ENCODE data around the gene LRSAM1.

The LRSAM1 gene

GRCh38 chr9:127428348-127428747 is 23.0 kb upstream of the LRSAM1 start:
- DNase-seq: no peak

GRCh38 chr9:127430415-127430814 is 20.9 kb upstream of the LRSAM1 start:
- DNase-seq: no peak

- DNase-seq: no peak
Measured at GRCh38 chr9:127437497-127438264, 13.6 kb upstream of the LRSAM1 start.

DNA sequence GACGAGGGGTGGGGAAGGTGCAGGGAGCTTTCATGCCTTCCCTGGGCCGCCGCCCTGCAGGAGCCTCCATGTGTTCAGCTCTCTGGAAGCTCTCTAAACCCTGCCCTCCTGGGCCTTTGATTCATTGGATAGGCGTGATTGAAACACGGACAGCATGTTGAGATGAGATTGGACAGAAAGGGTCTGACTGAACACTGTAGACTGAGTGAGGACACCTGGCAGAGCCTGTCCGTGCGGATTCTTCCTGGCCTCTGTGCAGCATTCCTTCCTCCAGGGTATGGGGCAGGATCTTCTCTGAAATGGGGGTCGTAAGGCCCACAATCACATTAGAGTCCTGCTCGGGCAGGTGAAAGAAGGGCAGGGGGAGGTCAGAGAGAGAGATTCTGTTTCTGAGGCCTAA is 12.9 kb upstream of the LRSAM1 start:
- no peak for DNase-seq

- no peak for DNase-seq
Measured at GRCh38 chr9:127444283-127444920, 6.9 kb upstream of the LRSAM1 start.

DNA sequence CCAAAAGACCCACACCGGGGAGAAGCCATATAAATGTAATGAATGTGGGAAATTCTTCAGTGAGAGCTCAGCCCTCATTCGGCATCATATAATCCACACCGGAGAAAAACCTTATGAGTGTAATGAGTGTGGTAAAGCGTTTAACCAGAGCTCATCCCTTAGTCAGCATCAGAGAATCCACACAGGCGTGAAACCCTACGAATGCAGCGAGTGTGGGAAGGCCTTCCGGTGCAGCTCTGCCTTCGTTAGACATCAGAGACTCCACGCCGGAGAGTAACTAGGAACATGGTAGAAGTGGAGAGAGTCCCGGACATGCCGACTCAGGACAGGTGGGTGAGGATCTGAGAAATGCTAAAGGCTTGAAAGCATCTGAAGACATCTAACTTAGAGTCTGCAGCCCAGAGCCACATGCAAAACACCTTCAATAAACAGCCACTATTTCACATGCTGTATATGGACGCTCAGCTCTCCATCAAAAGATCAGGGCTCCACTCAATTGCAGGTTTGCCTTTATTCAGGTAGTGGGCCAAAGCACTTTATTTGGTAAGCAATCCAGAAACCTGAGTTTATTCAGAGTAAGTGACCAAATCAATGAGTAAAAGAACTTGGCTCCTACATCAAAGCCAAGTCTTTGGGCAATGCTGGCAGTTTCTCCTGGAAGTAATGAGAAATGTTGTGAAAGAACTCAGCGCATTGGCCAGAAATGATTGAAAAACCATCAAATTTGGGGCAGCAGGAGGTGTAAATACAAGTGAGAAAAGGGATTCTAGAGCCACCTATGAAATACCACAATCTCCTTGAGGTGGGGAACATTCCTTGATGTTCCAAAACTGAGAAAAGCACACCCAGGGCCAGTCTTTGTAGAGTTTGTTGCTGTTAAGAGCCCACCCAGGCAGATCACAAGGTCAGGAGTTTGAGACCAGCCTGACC is 6.1 kb upstream of the LRSAM1 start:
- no peak for DNase-seq

DNA sequence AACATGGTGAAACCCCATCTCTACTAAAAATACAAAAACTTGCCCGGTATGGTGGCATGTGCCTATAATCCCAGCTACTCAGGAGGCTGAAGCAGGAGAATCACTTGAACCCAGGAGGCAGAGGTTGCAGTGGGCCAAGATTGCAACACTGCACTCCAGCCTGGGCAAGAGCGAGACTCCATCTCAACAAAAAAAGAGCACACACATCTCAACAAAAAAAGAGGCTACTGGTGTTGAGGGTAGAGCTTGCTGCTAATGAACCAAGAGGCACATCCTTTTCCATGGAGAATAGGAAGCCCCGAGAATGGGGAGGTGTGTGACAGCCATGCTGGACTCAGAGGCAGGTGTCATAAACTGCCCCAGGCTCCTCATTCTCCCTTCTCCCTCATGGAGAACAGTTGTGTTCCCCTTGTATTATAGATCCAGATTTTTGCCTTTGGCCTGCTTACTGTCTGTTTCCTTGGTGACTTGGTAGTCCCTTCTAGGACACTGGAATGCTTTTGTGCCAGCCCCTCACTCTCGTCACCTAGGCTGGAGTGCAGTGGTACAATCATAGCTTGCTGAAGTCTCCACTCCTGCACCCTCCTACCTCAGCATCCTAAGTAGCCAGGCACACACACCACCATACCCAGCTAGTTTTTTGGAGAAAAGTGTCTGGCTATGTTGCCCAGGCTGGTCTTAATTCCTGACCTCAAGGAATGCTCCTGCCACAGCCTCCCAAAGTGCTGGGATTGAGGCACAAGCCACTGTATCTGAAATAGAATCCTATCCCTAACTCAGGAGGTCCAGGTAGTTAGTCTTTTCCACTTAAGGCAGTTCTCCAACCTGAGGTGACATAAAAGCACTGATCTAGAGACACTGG is 5.2 kb upstream of the LRSAM1 start:
- no peak for DNase-seq

DNA sequence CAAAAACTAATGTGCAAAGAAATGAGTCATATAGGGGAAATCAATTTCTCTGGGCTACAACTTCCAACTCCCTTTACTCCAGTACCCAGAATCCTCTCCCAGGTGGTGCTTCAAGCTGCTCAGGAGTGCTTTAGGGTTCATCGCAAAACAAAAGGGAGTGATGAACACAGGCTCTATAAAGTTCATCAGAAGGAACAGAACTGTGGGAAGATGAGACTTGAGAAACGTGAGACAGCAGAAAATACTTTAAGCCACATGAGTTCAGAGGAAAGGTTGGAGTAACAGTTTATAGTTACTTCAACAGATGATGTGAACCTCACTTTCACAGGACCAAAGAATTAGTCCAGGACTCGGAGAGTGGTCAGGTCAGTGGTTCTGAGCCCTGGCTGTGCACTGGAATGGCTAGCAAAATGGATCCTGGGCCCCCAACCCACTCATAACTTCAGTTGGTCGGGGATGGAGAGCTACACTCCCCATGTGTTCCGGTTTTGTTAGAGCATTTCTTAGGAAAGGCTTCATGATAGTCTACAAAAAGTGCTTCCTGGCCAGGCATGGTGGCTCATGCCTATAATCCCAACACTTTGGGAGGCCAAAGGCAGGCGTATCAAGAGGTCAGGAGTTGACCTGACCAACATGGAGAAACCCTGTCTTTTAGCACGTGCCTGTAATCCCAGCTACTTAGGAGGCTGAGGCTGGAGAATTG is 4.4 kb upstream of the LRSAM1 start:
- DNase-seq: no peak

- no peak for DNase-seq
Measured at GRCh38 chr9:127447416-127448111, 3.7 kb upstream of the LRSAM1 start.

DNA sequence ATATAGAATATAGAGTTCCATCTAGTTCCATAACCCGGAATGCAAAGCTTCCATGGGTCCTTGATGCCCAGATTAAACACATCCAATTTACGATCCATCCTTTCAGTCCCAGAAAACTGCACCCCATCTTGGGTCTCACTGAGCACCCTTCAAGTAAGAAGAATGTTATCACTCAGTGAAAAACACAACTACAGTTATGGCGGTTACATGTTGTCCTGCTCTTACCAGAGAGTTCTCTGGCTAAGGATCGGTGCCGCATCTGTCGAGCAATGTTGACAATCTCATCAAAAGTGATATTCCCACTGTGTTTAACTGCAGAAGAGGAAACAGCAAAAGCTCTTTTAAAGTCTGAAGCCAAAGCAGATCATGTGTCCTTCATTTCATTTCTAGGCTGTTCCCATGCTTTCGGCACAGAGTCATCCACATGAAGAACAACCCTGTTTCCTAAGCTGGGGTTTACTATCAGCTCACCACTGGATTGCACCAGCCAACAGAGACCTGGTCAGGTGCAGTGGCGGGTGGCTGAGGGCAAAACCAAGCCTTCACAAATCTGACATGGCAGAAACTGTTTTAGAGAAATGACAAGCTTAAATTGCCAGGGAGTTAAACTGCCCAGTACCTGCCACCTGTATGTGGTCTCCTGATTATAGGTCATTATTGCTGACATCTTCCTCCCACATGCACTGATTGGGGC is 3.1 kb upstream of the LRSAM1 start:
- no peak for DNase-seq

GRCh38 chr9:127449332-127449966 is 1.9 kb upstream of the LRSAM1 start:
- DNase-seq: no peak

- DNase-seq: no peak
Measured at GRCh38 chr9:127450243-127450760, 1.0 kb upstream of the LRSAM1 start.

GRCh38 chr9:127451608-127451857 is 223 bp downstream of the LRSAM1 start:
- DNase-seq: no peak

GRCh38 chr9:127451858-127452656 is 747 bp downstream of the LRSAM1 start:
- DNase-seq: no peak

DNA sequence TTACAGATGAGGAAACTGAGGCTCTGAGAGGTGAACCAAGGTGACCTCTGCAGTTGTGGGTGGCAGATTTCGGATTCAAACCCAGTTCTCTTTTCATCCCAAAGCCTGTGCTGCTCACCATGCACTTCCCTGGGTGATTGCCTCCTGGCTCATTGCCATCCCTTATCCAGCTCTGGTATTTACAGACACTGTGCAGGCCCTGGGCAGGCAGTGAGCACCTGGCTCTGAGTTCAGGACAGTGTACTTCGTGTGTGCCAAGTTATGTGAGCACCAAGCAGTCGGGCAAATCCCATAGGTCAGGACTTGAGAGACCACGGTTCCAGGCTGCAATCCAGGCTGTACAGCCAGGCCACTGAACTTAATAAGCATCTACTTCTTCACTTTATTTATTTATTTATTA is 1.4 kb downstream of the LRSAM1 start:
- DNase-seq: no peak

GRCh38 chr9:127455324-127455992 is 4.1 kb downstream of the LRSAM1 start:
- DNase-seq: no peak

GRCh38 chr9:127457191-127457878 is 6.0 kb downstream of the LRSAM1 start:
- no peak for DNase-seq

GRCh38 chr9:127458921-127459320 is 7.6 kb downstream of the LRSAM1 start:
- no peak for DNase-seq

Measured in cortex of kidney (tissue), 1 donor.